T-helper 1 cell treated with Interleukin-12 subunit alpha and Interleukin-12 subunit beta and Interleukin-4 antibody, amounts not matched to agents 30 μg/mL and 1 μg/mL, for 36 hours (primary cell): ENCODE data around the gene TEX261.

Source experiments
- H3K27ac Mint-ChIP-seq: one replicate; pipeline ENCODE4 v1.8.0; 2021; ENCODE audit warnings: mild to moderate bottlenecking, mixed read lengths
- H3K27me3 Mint-ChIP-seq: one replicate; pipeline ENCODE4 v1.8.0; 2021; ENCODE audit warnings: low read depth, mixed read lengths
- H3K36me3 Mint-ChIP-seq: one replicate; pipeline ENCODE4 v1.8.0; 2021; ENCODE audit warnings: low read depth, mixed read lengths
- H3K4me1 Mint-ChIP-seq: one replicate; pipeline ENCODE4 v1.8.0; 2021; ENCODE audit warnings: low read depth, mixed read lengths
- H3K4me3 Mint-ChIP-seq: one replicate; pipeline ENCODE4 v1.8.0; 2021; ENCODE audit warnings: mild to moderate bottlenecking, moderate library complexity, mixed read lengths
- H3K9me3 Mint-ChIP-seq: one replicate; pipeline ENCODE4 v1.8.0; 2021; ENCODE audit warnings: mixed read lengths

TEX261 gene

GRCh38 chr2:70979626-70980025 is 15.0 kb downstream of the TEX261 start:
- no peaks in the 10 kb centered on the region for H3K36me3 Mint-ChIP-seq
- H3K27me3 Mint-ChIP-seq = peaks cover 12% of the 10 kb centered on the region
- H3K4me1 Mint-ChIP-seq = peaks cover 20% of the 10 kb centered on the region
- no peaks in the 10 kb centered on the region for H3K9me3 Mint-ChIP-seq
- no peak overlapping the region for H3K27ac Mint-ChIP-seq
- no peak overlapping the region for H3K4me3 Mint-ChIP-seq

- H3K36me3 Mint-ChIP-seq = no peaks in the 10 kb centered on the region
- peaks cover 15% of the 10 kb centered on the region for H3K4me1 Mint-ChIP-seq
- no peak overlapping the region for H3K27ac Mint-ChIP-seq
Observed at GRCh38 chr2:70979180-70979488, 15.5 kb downstream of the TEX261 start.

GRCh38 chr2:70978341-70979179 is 16.1 kb downstream of the TEX261 start, which contains the start of gene ANKRD53:
ANKRD53 (plus strand) TSS chr2:70978630; CDS start chr2:70978646, 16 bp downstream.
- Mint-ChIP-seq H3K4me1 (peaks cover 15% of the 10 kb centered on the region), H3K9me3 (no peaks in the 10 kb centered on the region), H3K4me3 (peak within 1 kb of the TSS; percentile 78), H3K27me3 (peaks cover 20% of the 10 kb centered on the region), H3K27ac (peak within 1 kb of the TSS; percentile 86), H3K36me3 (no peaks in the 10 kb centered on the region)

More at GRCh38 chr2:70979180-70979488, 15.5 kb downstream of the TEX261 start:
- Mint-ChIP-seq H3K27me3 (peaks cover 15% of the 10 kb centered on the region), H3K4me3 (no peak overlapping the region), H3K9me3 (no peaks in the 10 kb centered on the region)

GRCh38 chr2:70977605-70978205 is 17.0 kb downstream of the TEX261 start:
- H3K27ac Mint-ChIP-seq = peak overlapping the region; percentile 86
- no peaks in the 10 kb centered on the region for H3K9me3 Mint-ChIP-seq
- H3K27me3 Mint-ChIP-seq = peaks cover 28% of the 10 kb centered on the region
- H3K4me3 Mint-ChIP-seq = peak overlapping the region; percentile 78
- H3K4me1 Mint-ChIP-seq = peaks cover 15% of the 10 kb centered on the region
- H3K36me3 Mint-ChIP-seq = no peaks in the 10 kb centered on the region

- Mint-ChIP-seq H3K27me3 (peaks cover 51% of the 10 kb centered on the region), H3K4me1 (peaks cover 15% of the 10 kb centered on the region), H3K27ac (no peak overlapping the region), H3K36me3 (no peaks in the 10 kb centered on the region), H3K4me3 (no peak overlapping the region), H3K9me3 (no peaks in the 10 kb centered on the region)
Observed at GRCh38 chr2:70975237-70975636, 19.4 kb downstream of the TEX261 start.

GRCh38 chr2:70974592-70974991 is 20.1 kb downstream of the TEX261 start:
- H3K36me3 Mint-ChIP-seq = no peaks in the 10 kb centered on the region
- no peak overlapping the region for H3K4me3 Mint-ChIP-seq
- no peak overlapping the region for H3K27ac Mint-ChIP-seq
- no peaks in the 10 kb centered on the region for H3K9me3 Mint-ChIP-seq
- H3K4me1 Mint-ChIP-seq = peaks cover 15% of the 10 kb centered on the region
- H3K27me3 Mint-ChIP-seq = peaks cover 56% of the 10 kb centered on the region

GRCh38 chr2:70967189-70967588 is 27.5 kb downstream of the TEX261 start:
- Mint-ChIP-seq H3K9me3 (no peaks in the 10 kb centered on the region), H3K36me3 (no peaks in the 10 kb centered on the region), H3K27me3 (peaks cover 64% of the 10 kb centered on the region), H3K4me3 (no peak overlapping the region), H3K4me1 (peaks cover 4% of the 10 kb centered on the region), H3K27ac (no peak overlapping the region)

- Mint-ChIP-seq H3K4me3 (no peak overlapping the region), H3K27ac (no peak overlapping the region), H3K4me1 (peaks cover 4% of the 10 kb centered on the region), H3K27me3 (peaks cover 62% of the 10 kb centered on the region), H3K9me3 (no peaks in the 10 kb centered on the region), H3K36me3 (no peaks in the 10 kb centered on the region)
Observed at GRCh38 chr2:70966681-70967080, 28.0 kb downstream of the TEX261 start.

GRCh38 chr2:70965506-70965905 is 29.2 kb downstream of the TEX261 start:
- H3K36me3 Mint-ChIP-seq = no peaks in the 10 kb centered on the region
- no peaks in the 10 kb centered on the region for H3K9me3 Mint-ChIP-seq
- peak overlapping the region; percentile 88 for H3K4me3 Mint-ChIP-seq
- peaks cover 4% of the 10 kb centered on the region for H3K4me1 Mint-ChIP-seq
- no peak overlapping the region for H3K27ac Mint-ChIP-seq
- peaks cover 50% of the 10 kb centered on the region for H3K27me3 Mint-ChIP-seq

- no peaks in the 10 kb centered on the region for H3K9me3 Mint-ChIP-seq
- H3K4me3 Mint-ChIP-seq = peak overlapping the region; percentile 88
- H3K27me3 Mint-ChIP-seq = peaks cover 43% of the 10 kb centered on the region
- H3K27ac Mint-ChIP-seq = no peak overlapping the region
- no peaks in the 10 kb centered on the region for H3K36me3 Mint-ChIP-seq
- H3K4me1 Mint-ChIP-seq = peaks cover 4% of the 10 kb centered on the region
Observed at GRCh38 chr2:70964596-70965386, 29.9 kb downstream of the TEX261 start.

GRCh38 chr2:70964133-70964532 is 30.5 kb downstream of the TEX261 start:
- Mint-ChIP-seq H3K27me3 (peaks cover 39% of the 10 kb centered on the region), H3K4me3 (no peak overlapping the region), H3K36me3 (no peaks in the 10 kb centered on the region), H3K27ac (no peak overlapping the region), H3K9me3 (no peaks in the 10 kb centered on the region), H3K4me1 (peaks cover 4% of the 10 kb centered on the region)

GRCh38 chr2:70962885-70963878 is 31.5 kb downstream of the TEX261 start:
- Mint-ChIP-seq H3K27ac (no peak overlapping the region), H3K27me3 (peaks cover 36% of the 10 kb centered on the region), H3K36me3 (no peaks in the 10 kb centered on the region), H3K9me3 (no peaks in the 10 kb centered on the region), H3K4me1 (peaks cover 6% of the 10 kb centered on the region), H3K4me3 (no peak overlapping the region)

GRCh38 chr2:70962211-70962884 is 32.3 kb downstream of the TEX261 start:
- Mint-ChIP-seq H3K27ac (no peak overlapping the region), H3K4me1 (peaks cover 6% of the 10 kb centered on the region), H3K9me3 (no peaks in the 10 kb centered on the region), H3K4me3 (no peak overlapping the region), H3K27me3 (peaks cover 27% of the 10 kb centered on the region), H3K36me3 (no peaks in the 10 kb centered on the region)
